ENCODE measurements around the gene OR51E1. TPM values are rescaled to one million over a fixed set of nuclear protein-coding genes. Genes with fewer than 3 reads are reported as not detected.
A peak's percentile ranks its signal among the peaks of the same experiment; 100 is the strongest.

OR51E1 gene
- total RNA-seq, 4 donors from 2014 or later: 0.12 to 1.2 (median 0.25) TPM

GRCh38 chr11:4637662-4638047 lies 6.1 kb upstream of the OR51E1 start:
- no peaks in the 10 kb centered on the region for H3K36me3 ChIP-seq

GRCh38 chr11:4639931-4640330 lies 3.9 kb upstream of the OR51E1 start:
- TF ChIP-seq CTCF (IDR thresholded peaks at IDR 0.05 in 4 of 5, conservative IDR thresholded peaks at IDR 0.05 in 1 of 5): no peak
- no peak for TF ChIP-seq POLR2A (IDR thresholded peaks at IDR 0.05)
- ATAC-seq (no peak), DNase-seq (no peak)
- no peaks in the 10 kb centered on the region for H3K36me3 ChIP-seq
- no peak overlapping the region for H3K4me3 ChIP-seq
- H3K27ac ChIP-seq: no peak overlapping the region
- H3K9me3 ChIP-seq: no peaks in the 10 kb centered on the region
- no peaks in the 10 kb centered on the region for H3K27me3 ChIP-seq
- intact Hi-C loops (cut with DNase I; ENCODE audit: low total_unique reads) (loop anchor here (5.0 kb wide), 1 partner anchor 362 kb away; no protein-coding TSS in a partner anchor), in situ Hi-C loops (cut with MboI; ENCODE audit: low sequenced_read_pairs in 4 of 4) (loop anchor here in 3 of 4 donors (10.0 to 25.0 kb wide), 4 partner anchors 185 to 1172 kb away; partner anchors contain the start of genes OR51F2 (in 2 of the 3), OR51L1 (in 1 of the 3) and OR52N2 (in 1 of the 3))
- H3K4me1 ChIP-seq: no peaks in the 10 kb centered on the region

More at GRCh38 chr11:4637662-4638047, 6.1 kb upstream of the OR51E1 start:
- TF ChIP-seq CTCF (IDR thresholded peaks at IDR 0.05 in 4 of 5, conservative IDR thresholded peaks at IDR 0.05 in 1 of 5): no peak
- no peak for TF ChIP-seq POLR2A (IDR thresholded peaks at IDR 0.05)
- H3K4me3 ChIP-seq: no peak overlapping the region
- DNase-seq (no peak), ATAC-seq (no peak)
- intact Hi-C loops (cut with DNase I; ENCODE audit: low total_unique reads): loop anchor here (1.0 to 5.0 kb wide), 3 partner anchors 189 to 1715 kb away; no protein-coding TSS in a partner anchor
- no peaks in the 10 kb centered on the region for H3K4me1 ChIP-seq
- in situ Hi-C loops (cut with MboI; ENCODE audit: low sequenced_read_pairs in 4 of 4): loop anchor here in 3 of 4 donors (10.0 to 25.0 kb wide), 4 partner anchors 187 to 1175 kb away; partner anchors contain the start of genes OR51F2 (in 2 of the 3), OR51L1 (in 1 of the 3) and OR52N2 (in 1 of the 3)
- H3K9me3 ChIP-seq: no peaks in the 10 kb centered on the region
- H3K27ac ChIP-seq: no peak overlapping the region
- no peaks in the 10 kb centered on the region for H3K27me3 ChIP-seq

- no peak for ATAC-seq
- DNase-seq: no peak
- TF ChIP-seq POLR2A (IDR thresholded peaks at IDR 0.05): no peak
- TF ChIP-seq CTCF (IDR thresholded peaks at IDR 0.05 in 4 of 5, conservative IDR thresholded peaks at IDR 0.05 in 1 of 5): no peak
- Histone ChIP-seq H3K36me3 (no peaks in the 10 kb centered on the region), H3K4me1 (peaks cover 8 to 14% of the 10 kb centered on the region in 2 donors), H3K27ac (peak overlapping the region in 2 of 4 donors; percentile 41 to 59), H3K27me3 (no peaks in the 10 kb centered on the region), H3K9me3 (no peaks in the 10 kb centered on the region), H3K4me3 (no peak overlapping the region)
- in situ Hi-C loops (cut with MboI; ENCODE audit: low sequenced_read_pairs in 4 of 4) (loop anchor here in 2 of 4 donors (25.0 kb wide), 3 partner anchors 346 to 1171 kb away; partner anchors contain the start of genes OR51L1 (in 1 of the 2) and OR52N2 (in 1 of the 2)), intact Hi-C loops (cut with DNase I; ENCODE audit: low total_unique reads) (no loop called here)
Observed at GRCh38 chr11:4641501-4641900, 2.3 kb upstream of the OR51E1 start.

GRCh38 chr11:4642043-4642442 lies 1.7 kb upstream of the OR51E1 start:
- intact Hi-C loops (cut with DNase I; ENCODE audit: low total_unique reads): no loop called here
- in situ Hi-C loops (cut with MboI; ENCODE audit: low sequenced_read_pairs in 4 of 4): loop anchor here in 2 of 4 donors (25.0 kb wide), 3 partner anchors 345 to 1170 kb away; partner anchors contain the start of genes OR51L1 (in 1 of the 2) and OR52N2 (in 1 of the 2)
- Histone ChIP-seq H3K27ac (peak overlapping the region in 3 of 4 donors; percentile 41 to 59 (median 56)), H3K4me3 (no peak overlapping the region), H3K36me3 (no peaks in the 10 kb centered on the region), H3K27me3 (no peaks in the 10 kb centered on the region), H3K4me1 (peaks cover 10 to 15% of the 10 kb centered on the region in 2 donors), H3K9me3 (no peaks in the 10 kb centered on the region)
- TF ChIP-seq POLR2A (IDR thresholded peaks at IDR 0.05) (no peak), CTCF (IDR thresholded peaks at IDR 0.05 in 4 of 5, conservative IDR thresholded peaks at IDR 0.05 in 1 of 5) (no peak)
- DNase-seq (no peak), ATAC-seq (no peak)
